OCI-LY3 (cell line): ENCODE data around the gene CSF3.

Experiments used
- H2AFZ ChIP-seq: fragments of 200-600, 300-600 bp; shearing (Covaris generic); 2 replicates; pipeline ENCODE4 v1.6.0; 2014; ENCODE audit warnings: antibody characterized with exemption, low read depth, low read length
- H3K27ac ChIP-seq: fragments of 200-600, 300-600 bp; sonication (generic); 2 replicates; pipeline ENCODE4 v1.5.1; 2014; ENCODE audit warnings: mild to moderate bottlenecking, low read length, moderate library complexity, mixed read lengths
- H3K27me3 ChIP-seq: fragments of 200-600, 300-600 bp; sonication (generic); 2 replicates; pipeline ENCODE4 v1.6.1; 2014; ENCODE audit warnings: low read depth, low read length, mixed read lengths
- H3K36me3 ChIP-seq: fragments of 200-600, 300-600 bp; sonication (generic); replicated peaks from 2 replicates; pipeline ENCODE3; 2014; ENCODE audit warnings: low read depth, low read length, mixed read lengths
- H3K4me1 ChIP-seq: fragments of 300-600, 200-600 bp; sonication (generic); 2 replicates; pipeline ENCODE4 v1.6.1; 2014; ENCODE audit warnings: low read length, mixed read lengths
- H3K4me2 ChIP-seq: fragments of 200-600, 300-600 bp; sonication (generic); 2 replicates; pipeline ENCODE4 v1.6.1; 2014; ENCODE audit warnings: low read length, mixed read lengths
- H3K4me3 ChIP-seq: fragments of 300-600, 200-600 bp; sonication (generic); 2 replicates; pipeline ENCODE4 v1.5.1; 2014; ENCODE audit warnings: antibody characterized with exemption, mild to moderate bottlenecking, low read length, moderate library complexity
- H3K79me2 ChIP-seq: fragments of 300-600, 200-600 bp; shearing (Covaris generic); 2 replicates; pipeline ENCODE4 v1.6.1; 2014; ENCODE audit warnings: mild to moderate bottlenecking, low read length, mixed read lengths
- H3K9ac ChIP-seq: fragments of 300-600, 200-600 bp; shearing (Covaris generic); 2 replicates; pipeline ENCODE4 v1.6.0; 2014; ENCODE audit warnings: mild to moderate bottlenecking, low read length, moderate library complexity
- H3K9me3 ChIP-seq: fragments of 200-600, 300-600 bp; shearing (Covaris generic); 2 replicates; pipeline ENCODE4 v1.6.1; 2014; ENCODE audit warnings: low read length, mixed read lengths; ENCODE audit not compliant: insufficient read depth
- H4K20me1 ChIP-seq: fragments of 200-600, 300-600 bp; sonication (generic); 2 replicates; pipeline ENCODE4 v1.6.1; 2016; ENCODE audit warnings: low read length, mixed read lengths; ENCODE audit not compliant: insufficient read depth
- EZH2phosphoT487 ChIP-seq: fragments of 200-600 bp; shearing (Covaris generic); IDR thresholded peaks from 2 replicates; pipeline ENCODE4 v1.6.1; 2018; ENCODE audit warnings: antibody characterized with exemption, mixed run types, low read depth
- TF ChIP-seq, protein P1 (sequence below): fragments of 200-600, 300-600 bp; sonication (generic); IDR thresholded peaks from 2 replicates; pipeline ENCODE4 v1.5.1; 2014; ENCODE audit warnings: antibody characterized with exemption, low read length, low read depth

CSF3 gene

DNA sequence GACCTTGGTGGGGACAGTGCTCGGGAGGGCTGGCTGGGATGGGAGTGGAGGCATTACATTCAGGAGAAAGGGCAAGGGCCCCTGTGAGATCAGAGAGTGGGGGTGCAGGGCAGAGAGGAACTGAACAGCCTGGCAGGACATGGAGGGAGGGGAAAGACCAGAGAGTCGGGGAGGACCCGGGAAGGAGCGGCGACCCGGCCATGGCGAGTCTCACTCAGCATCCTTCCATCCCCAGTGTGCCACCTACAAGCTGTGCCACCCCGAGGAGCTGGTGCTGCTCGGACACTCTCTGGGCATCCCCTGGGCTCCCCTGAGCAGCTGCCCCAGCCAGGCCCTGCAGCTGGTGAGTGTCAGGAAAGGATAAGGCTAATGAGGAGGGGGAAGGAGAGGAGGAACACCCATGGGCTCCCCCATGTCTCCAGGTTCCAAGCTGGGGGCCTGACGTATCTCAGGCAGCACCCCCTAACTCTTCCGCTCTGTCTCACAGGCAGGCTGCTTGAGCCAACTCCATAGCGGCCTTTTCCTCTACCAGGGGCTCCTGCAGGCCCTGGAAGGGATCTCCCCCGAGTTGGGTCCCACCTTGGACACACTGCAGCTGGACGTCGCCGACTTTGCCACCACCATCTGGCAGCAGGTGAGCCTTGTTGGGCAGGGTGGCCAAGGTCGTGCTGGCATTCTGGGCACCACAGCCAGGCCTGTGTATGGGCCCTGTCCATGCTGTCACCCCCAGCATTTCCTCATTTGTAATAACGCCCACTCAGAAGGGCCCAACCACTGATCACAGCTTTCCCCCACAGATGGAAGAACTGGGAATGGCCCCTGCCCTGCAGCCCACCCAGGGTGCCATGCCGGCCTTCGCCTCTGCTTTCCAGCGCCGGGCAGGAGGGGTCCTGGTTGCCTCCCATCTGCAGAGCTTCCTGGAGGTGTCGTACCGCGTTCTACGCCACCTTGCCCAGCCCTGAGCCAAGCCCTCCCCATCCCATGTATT is 1.1 kb downstream of the CSF3 start:
- TF ChIP-seq, protein P1, sequence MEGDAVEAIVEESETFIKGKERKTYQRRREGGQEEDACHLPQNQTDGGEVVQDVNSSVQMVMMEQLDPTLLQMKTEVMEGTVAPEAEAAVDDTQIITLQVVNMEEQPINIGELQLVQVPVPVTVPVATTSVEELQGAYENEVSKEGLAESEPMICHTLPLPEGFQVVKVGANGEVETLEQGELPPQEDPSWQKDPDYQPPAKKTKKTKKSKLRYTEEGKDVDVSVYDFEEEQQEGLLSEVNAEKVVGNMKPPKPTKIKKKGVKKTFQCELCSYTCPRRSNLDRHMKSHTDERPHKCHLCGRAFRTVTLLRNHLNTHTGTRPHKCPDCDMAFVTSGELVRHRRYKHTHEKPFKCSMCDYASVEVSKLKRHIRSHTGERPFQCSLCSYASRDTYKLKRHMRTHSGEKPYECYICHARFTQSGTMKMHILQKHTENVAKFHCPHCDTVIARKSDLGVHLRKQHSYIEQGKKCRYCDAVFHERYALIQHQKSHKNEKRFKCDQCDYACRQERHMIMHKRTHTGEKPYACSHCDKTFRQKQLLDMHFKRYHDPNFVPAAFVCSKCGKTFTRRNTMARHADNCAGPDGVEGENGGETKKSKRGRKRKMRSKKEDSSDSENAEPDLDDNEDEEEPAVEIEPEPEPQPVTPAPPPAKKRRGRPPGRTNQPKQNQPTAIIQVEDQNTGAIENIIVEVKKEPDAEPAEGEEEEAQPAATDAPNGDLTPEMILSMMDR = no peak
- TF ChIP-seq EZH2phosphoT487 = no peak
- Histone ChIP-seq H3K4me2 (no peak overlapping the region), H3K27ac (no peak overlapping the region), H3K36me3 (peaks cover 6% of the 10 kb centered on the region), H3K9me3 (no peaks in the 10 kb centered on the region), H3K4me3 (no peak overlapping the region), H3K9ac (no peak overlapping the region), H4K20me1 (no peaks in the 10 kb centered on the region), H3K79me2 (no peaks in the 10 kb centered on the region), H3K27me3 (no peaks in the 10 kb centered on the region), H2AFZ (no peak overlapping the region), H3K4me1 (peaks cover 18% of the 10 kb centered on the region)

DNA sequence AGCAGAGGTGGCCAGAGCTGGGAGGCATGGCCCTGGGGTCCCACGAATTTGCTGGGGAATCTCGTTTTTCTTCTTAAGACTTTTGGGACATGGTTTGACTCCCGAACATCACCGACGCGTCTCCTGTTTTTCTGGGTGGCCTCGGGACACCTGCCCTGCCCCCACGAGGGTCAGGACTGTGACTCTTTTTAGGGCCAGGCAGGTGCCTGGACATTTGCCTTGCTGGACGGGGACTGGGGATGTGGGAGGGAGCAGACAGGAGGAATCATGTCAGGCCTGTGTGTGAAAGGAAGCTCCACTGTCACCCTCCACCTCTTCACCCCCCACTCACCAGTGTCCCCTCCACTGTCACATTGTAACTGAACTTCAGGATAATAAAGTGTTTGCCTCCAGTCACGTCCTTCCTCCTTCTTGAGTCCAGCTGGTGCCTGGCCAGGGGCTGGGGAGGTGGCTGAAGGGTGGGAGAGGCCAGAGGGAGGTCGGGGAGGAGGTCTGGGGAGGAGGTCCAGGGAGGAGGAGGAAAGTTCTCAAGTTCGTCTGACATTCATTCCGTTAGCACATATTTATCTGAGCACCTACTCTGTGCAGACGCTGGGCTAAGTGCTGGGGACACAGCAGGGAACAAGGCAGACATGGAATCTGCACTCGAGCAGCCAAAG is 2.3 kb downstream of the CSF3 start:
- Histone ChIP-seq H3K9me3 (no peaks in the 10 kb centered on the region), H3K4me2 (no peak overlapping the region)

DNA sequence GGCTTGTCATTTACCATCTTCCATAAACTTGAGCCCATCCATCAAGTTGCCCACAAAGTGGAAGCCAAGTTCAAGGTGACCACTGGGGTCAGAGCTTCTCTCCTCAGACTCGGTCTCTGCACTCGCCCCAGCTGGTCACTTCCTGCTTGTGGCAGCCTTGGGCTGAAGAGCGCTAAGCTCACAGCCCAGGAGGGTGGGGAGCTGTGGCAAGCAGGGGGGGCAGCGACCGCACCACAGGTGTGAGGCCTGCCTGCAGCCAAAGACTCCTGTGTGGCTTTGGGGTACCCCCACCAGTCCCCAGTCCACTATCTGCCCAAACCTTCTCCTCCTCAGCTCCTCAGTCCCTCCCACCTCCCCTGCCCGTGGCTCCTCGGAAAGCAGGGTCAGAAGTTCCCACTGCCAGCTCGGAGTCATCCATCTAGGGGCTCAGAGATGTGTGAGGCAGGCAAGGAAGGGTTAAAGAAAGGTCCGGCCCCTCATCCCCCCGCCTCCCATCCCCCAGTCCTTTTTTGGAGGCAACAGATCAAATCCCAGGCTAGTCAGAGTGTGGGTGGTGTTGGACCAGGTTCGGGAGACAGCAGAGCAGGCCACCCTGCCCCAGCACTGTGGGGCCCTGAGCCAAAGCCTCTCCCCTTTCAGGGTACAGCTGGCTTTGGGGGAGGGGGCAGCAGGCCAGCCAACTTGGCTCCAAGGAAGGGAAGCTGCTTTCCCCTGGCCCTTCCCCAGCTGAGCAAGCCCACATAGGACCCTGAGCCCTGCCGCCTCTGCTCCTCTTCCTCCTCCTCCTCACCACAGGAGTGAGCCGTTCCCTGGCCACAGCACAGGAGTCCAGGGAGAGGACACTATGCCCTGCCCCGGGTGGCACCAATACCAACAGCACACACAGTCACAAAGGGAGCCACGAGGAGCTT is 3.2 kb downstream of the CSF3 start:
- Histone ChIP-seq H3K4me1 (peaks cover 18% of the 10 kb centered on the region), H3K9me3 (no peaks in the 10 kb centered on the region), H3K79me2 (no peaks in the 10 kb centered on the region), H2AFZ (no peak overlapping the region), H3K36me3 (peaks cover 9% of the 10 kb centered on the region), H4K20me1 (no peaks in the 10 kb centered on the region), H3K4me3 (no peak overlapping the region), H3K27ac (no peak overlapping the region), H3K27me3 (no peaks in the 10 kb centered on the region), H3K9ac (no peak overlapping the region), H3K4me2 (no peak overlapping the region)
- no peak for TF ChIP-seq EZH2phosphoT487
- TF ChIP-seq, protein P1 = no peak

More for the DNA sequence above, 2.3 kb downstream of the CSF3 start:
- no peak for TF ChIP-seq EZH2phosphoT487
- TF ChIP-seq, protein P1 = no peak
- H3K27ac ChIP-seq = no peak overlapping the region
- no peak overlapping the region for H3K9ac ChIP-seq
- no peak overlapping the region for H2AFZ ChIP-seq
- H3K79me2 ChIP-seq = no peaks in the 10 kb centered on the region
- peaks cover 18% of the 10 kb centered on the region for H3K4me1 ChIP-seq
- no peaks in the 10 kb centered on the region for H3K27me3 ChIP-seq
- H3K4me3 ChIP-seq = no peak overlapping the region
- peaks cover 9% of the 10 kb centered on the region for H3K36me3 ChIP-seq
- H4K20me1 ChIP-seq = no peaks in the 10 kb centered on the region
